Upper lobe of left lung (tissue), 6 donors: ENCODE data around the gene NALCN. TPM values are rescaled to one million over a fixed set of nuclear protein-coding genes. Genes with fewer than 3 reads are reported as not detected.

Source experiments
- ATAC-seq, 2 donors: fragments of 200-7000 bp; cut with Tn5 transposase; one replicate each; pipeline ENCODE4 v1.9.1; 2022; ENCODE audit warnings: mild to moderate bottlenecking in 2 of 2, moderate library complexity in 2 of 2; ENCODE audit not compliant: low FRiP score in 2 of 2
- DNase-seq, 2 donors: peaks; one replicate each; pipeline ENCODE4 v3.0.0-alpha.2; 2019 to 2020
- H3K27ac ChIP-seq, 4 donors: fragments of 200-600 bp; sonication (generic); one replicate each; pipeline ENCODE4 v1.5.1; 2016 to 2019
- H3K27me3 ChIP-seq, 4 donors: fragments of 200-600 bp; sonication (generic); one replicate each; pipeline ENCODE4 v1.5.1; 2017 to 2019
- H3K36me3 ChIP-seq, 4 donors: fragments of 200-600 bp; sonication (generic); one replicate each; pipeline ENCODE4 v1.5.1; 2016 to 2019
- H3K4me1 ChIP-seq, 4 donors: fragments of 200-600 bp; sonication (generic); one replicate each; pipeline ENCODE4 v1.5.1; 2018 to 2019
- H3K4me3 ChIP-seq, 4 donors: fragments of 200-600 bp; sonication (generic); one replicate each; pipeline ENCODE4 v1.5.1; 2017 to 2019; ENCODE audit warnings: mild to moderate bottlenecking in 2 of 4, moderate library complexity in 1 of 4
- H3K9me3 ChIP-seq, 4 donors: fragments of 200-600 bp; sonication (generic); one replicate each; pipeline ENCODE4 v1.5.1; 2018 to 2019
- CTCF ChIP-seq, 6 experiments: fragments of 450-650 bp in 4 of 6; fragments of 200-600 bp in 2 of 6; sonication (generic) in 2 of 6; IDR thresholded peaks; one replicate each; pipeline ENCODE4 v1.5.1; 2016 to 2019; ENCODE audit warnings: antibody characterized with exemption in 6 of 6
- EP300 ChIP-seq, 4 donors: sonication (generic); formaldehyde crosslinking; IDR thresholded peaks; one replicate each; pipeline ENCODE4 v1.5.1; 2017; ENCODE audit warnings: antibody characterized with exemption in 4 of 4, control low read depth in 2 of 4
- POLR2A ChIP-seq, 4 donors: fragments of 450-650 bp; IDR thresholded peaks; one replicate each; pipeline ENCODE4 v1.5.1; 2016 to 2017; ENCODE audit warnings: antibody characterized with exemption in 4 of 4, mild to moderate bottlenecking in 2 of 4
- POLR2AphosphoS5 ChIP-seq, 2 donors: sonication (generic); formaldehyde crosslinking; IDR thresholded peaks; one replicate each; pipeline ENCODE4 v1.5.1; 2017; ENCODE audit warnings: antibody characterized with exemption in 2 of 2
- WGBS, 2 donors: methylation state at CpG; one replicate each; pipeline ENCODE4 v1.1.5; 2017 to 2018; 5-methylcytosine and 5-hydroxymethylcytosine counted together
- total RNA-seq, 6 donors: library from RNA; depleted of rRNA in 4 of 6; stranded (reverse); fragments of >200 nt in 4 of 6; gene quantifications; one replicate each; pipeline versions ENCODE4 v1.1.0 to v1.2.1, GENCODE V29; 2016 to 2021
- donor health status: DM: no; HTN: no; CAD: no; lungs with moderate emphysema.
- donor health status: DM: no; HTN: yes; CAD: no; lungs with severe emphysema.

NALCN gene
- total RNA-seq, 6 donors from 2014 or later, result under 0.01 to 1.8 (median 1.1) TPM

GRCh38 chr13:101408992-101409656, 7.2 kb downstream of the NALCN start:
- H3K4me1 ChIP-seq, result no peaks in the 10 kb centered on the region
- no peak for DNase-seq
- H3K9me3 ChIP-seq, result no peaks in the 10 kb centered on the region
- no peak overlapping the region for H3K4me3 ChIP-seq
- ATAC-seq, result no peak
- 68 to 76% methylated on average over 6 of the region's 6 CpGs for WGBS, 2 donors
- no peak overlapping the region for H3K27ac ChIP-seq
- no peaks in the 10 kb centered on the region for H3K36me3 ChIP-seq
- no peaks in the 10 kb centered on the region for H3K27me3 ChIP-seq
- TF ChIP-seq POLR2A (IDR thresholded peaks at IDR 0.05) (no peak), POLR2AphosphoS5 (IDR thresholded peaks at IDR 0.05) (no peak), CTCF (IDR thresholded peaks at IDR 0.05) (no peak), EP300 (IDR thresholded peaks at IDR 0.05) (no peak)

GRCh38 chr13:101408154-101408553, 8.2 kb downstream of the NALCN start:
- Histone ChIP-seq H3K27me3 (no peaks in the 10 kb centered on the region), H3K4me3 (no peak overlapping the region), H3K9me3 (no peaks in the 10 kb centered on the region), H3K4me1 (no peaks in the 10 kb centered on the region), H3K27ac (no peak overlapping the region), H3K36me3 (no peaks in the 10 kb centered on the region)
- ATAC-seq (no peak), DNase-seq (no peak)
- WGBS, 2 donors, result 75 to 82% methylated on average over 9 of the region's 9 CpGs
- no peak for TF ChIP-seq POLR2A (IDR thresholded peaks at IDR 0.05)
- TF ChIP-seq POLR2AphosphoS5 (IDR thresholded peaks at IDR 0.05), result no peak
- TF ChIP-seq CTCF (IDR thresholded peaks at IDR 0.05), result no peak
- no peak for TF ChIP-seq EP300 (IDR thresholded peaks at IDR 0.05)

GRCh38 chr13:101406791-101407190, 9.5 kb downstream of the NALCN start:
- WGBS, 2 donors, result 78 to 81% methylated on average over 1 of the region's 1 CpG
- Histone ChIP-seq H3K27me3 (no peaks in the 10 kb centered on the region), H3K27ac (no peak overlapping the region), H3K9me3 (no peaks in the 10 kb centered on the region), H3K36me3 (no peaks in the 10 kb centered on the region), H3K4me3 (no peak overlapping the region), H3K4me1 (no peaks in the 10 kb centered on the region)
- ATAC-seq (no peak), DNase-seq (no peak)
- TF ChIP-seq POLR2AphosphoS5 (IDR thresholded peaks at IDR 0.05), result no peak
- no peak for TF ChIP-seq CTCF (IDR thresholded peaks at IDR 0.05)
- TF ChIP-seq EP300 (IDR thresholded peaks at IDR 0.05), result no peak
- TF ChIP-seq POLR2A (IDR thresholded peaks at IDR 0.05), result no peak

GRCh38 chr13:101401196-101401595, 15.1 kb downstream of the NALCN start:
- DNase-seq (no peak), ATAC-seq (no peak)
- H3K4me3 ChIP-seq, result no peak overlapping the region
- H3K27me3 ChIP-seq, result no peaks in the 10 kb centered on the region
- no peaks in the 10 kb centered on the region for H3K9me3 ChIP-seq
- no peak overlapping the region for H3K27ac ChIP-seq
- H3K36me3 ChIP-seq, result no peaks in the 10 kb centered on the region
- TF ChIP-seq CTCF (IDR thresholded peaks at IDR 0.05) (no peak), POLR2AphosphoS5 (IDR thresholded peaks at IDR 0.05) (no peak), POLR2A (IDR thresholded peaks at IDR 0.05) (no peak), EP300 (IDR thresholded peaks at IDR 0.05) (no peak)
- H3K4me1 ChIP-seq, result no peaks in the 10 kb centered on the region
- 87% methylated on average over 1 of the region's 1 CpG for WGBS, 2 donors

- ATAC-seq (no peak), DNase-seq (no peak)
- no peak for TF ChIP-seq EP300 (IDR thresholded peaks at IDR 0.05)
- no peak for TF ChIP-seq CTCF (IDR thresholded peaks at IDR 0.05)
- no peak for TF ChIP-seq POLR2AphosphoS5 (IDR thresholded peaks at IDR 0.05)
- no peak for TF ChIP-seq POLR2A (IDR thresholded peaks at IDR 0.05)
- no peaks in the 10 kb centered on the region for H3K27me3 ChIP-seq
- 63 to 74% methylated on average over 2 of the region's 2 CpGs for WGBS, 2 donors
- H3K4me3 ChIP-seq, result no peak overlapping the region
- H3K36me3 ChIP-seq, result no peaks in the 10 kb centered on the region
- H3K4me1 ChIP-seq, result no peaks in the 10 kb centered on the region
- no peak overlapping the region for H3K27ac ChIP-seq
- H3K9me3 ChIP-seq, result no peaks in the 10 kb centered on the region
Measured at GRCh38 chr13:101399365-101399764, 16.9 kb downstream of the NALCN start.
